HepG2 (cell line): ENCODE measurements around the gene SGSM1. TPM values are rescaled to one million over a fixed set of nuclear protein-coding genes. Genes with fewer than 3 reads are reported as not detected.
A peak's percentile ranks its signal among the peaks of the same experiment; 100 is the strongest.

Source experiments
- AHR ChIP-seq: IDR thresholded peaks from 2 replicates; pipeline ENCODE4 v1.6.1; 2018; ENCODE audit warnings: missing genetic modification reagents, missing compliant biosample characterization
- HNRNPH1 ChIP-seq: fragments of 200-400 bp; formaldehyde crosslinking; optimal IDR thresholded peaks from 2 replicates; pipeline ENCODE3; 2017; ENCODE audit warnings: mild to moderate bottlenecking, low read depth, low read length
- HOXD1 ChIP-seq: sonication (generic); formaldehyde crosslinking; IDR thresholded peaks from 2 replicates; pipeline ENCODE4 v1.5.0; 2020; ENCODE audit warnings: missing genetic modification reagents
- KLF12 ChIP-seq: sonication (generic); formaldehyde crosslinking; IDR thresholded peaks from 2 replicates; pipeline ENCODE4 v1.4.0; 2020; ENCODE audit warnings: missing genetic modification reagents, borderline replicate concordance
- MBD4 ChIP-seq: IDR thresholded peaks from 2 replicates; pipeline ENCODE4 v1.6.1; 2012; ENCODE audit warnings: low read length, inconsistent platforms, borderline replicate concordance
- NBN ChIP-seq: fragments of 450-650 bp; conservative IDR thresholded peaks from 2 replicates; pipeline ENCODE4 v1.6.1; 2017
- TBP ChIP-seq: sonication (generic); formaldehyde crosslinking; IDR thresholded peaks from 2 replicates; pipeline ENCODE4 v1.5.0; 2020; ENCODE audit warnings: missing genetic modification reagents
- TCF12 ChIP-seq, 2 experiments: fragments of 450-650 bp in 1 of 2; sonication (generic) in 1 of 2; formaldehyde crosslinking in 1 of 2; IDR thresholded peaks; 2 replicates each; pipeline versions ENCODE4 v1.6.1 to v1.8.0; 2017 to 2022; ENCODE audit warnings: antibody characterized with exemption in 1 of 2, mild to moderate bottlenecking in 1 of 2, missing genetic modification reagents in 1 of 2, moderate library complexity in 1 of 2
- UBTF ChIP-seq: sonication (generic); formaldehyde crosslinking; IDR thresholded peaks from 2 replicates; pipeline ENCODE4 v1.4.0; 2020; ENCODE audit warnings: mild to moderate bottlenecking, missing genetic modification reagents
- ZC3H13 ChIP-seq: sonication (generic); formaldehyde crosslinking; IDR thresholded peaks from 2 replicates; pipeline ENCODE4 v1.8.1; 2023; ENCODE audit warnings: mild to moderate bottlenecking, missing genetic modification reagents, moderate library complexity
- ZNF350 ChIP-seq: sonication (generic); formaldehyde crosslinking; IDR thresholded peaks from 2 replicates; pipeline ENCODE4 v1.4.0; 2020; ENCODE audit warnings: mild to moderate bottlenecking, low read depth, missing genetic modification reagents, borderline replicate concordance
- ZNF589 ChIP-seq: sonication (generic); formaldehyde crosslinking; conservative IDR thresholded peaks from 2 replicates; pipeline ENCODE4 v1.8.0; 2022; ENCODE audit warnings: mild to moderate bottlenecking, moderate library complexity, missing genetic modification reagents
- ZNF609 ChIP-seq: sonication (generic); formaldehyde crosslinking; IDR thresholded peaks from 2 replicates; pipeline ENCODE4 v1.4.0; 2020; ENCODE audit warnings: mild to moderate bottlenecking, missing genetic modification reagents, borderline replicate concordance
- ZNF883 ChIP-seq: sonication (generic); formaldehyde crosslinking; IDR thresholded peaks from 2 replicates; pipeline ENCODE4 v1.5.1; 2020; ENCODE audit warnings: mild to moderate bottlenecking, missing genetic modification reagents; ENCODE audit errors: not compliant biosample characterization
- polyA plus RNA-seq, 8 experiments: library from polyadenylated mRNA; depleted of rRNA in 3 of 8; stranded (reverse) in 7 of 8; unstranded in 1 of 8; fragments of >200 nt; fragmentation: Illumina TruSeq in 4 of 8; extraction: Trizol in 4 of 8; gene quantifications; 2 replicates each; pipeline versions ENCODE4 v1.2.1 to v1.2.3, GENCODE V29; 2011 to 2016; ENCODE audit warnings: low read depth in 4 of 8, missing spikeins in 1 of 8, mixed read lengths in 1 of 8; ENCODE audit not compliant: insufficient read depth in 1 of 8
- total RNA-seq, 5 experiments: library from RNA; depleted of rRNA; stranded (reverse); fragments of >200 nt; fragmentation: Illumina TruSeq; extraction: Trizol; gene quantifications; 2 replicates each; pipeline ENCODE4 v1.2.3, GENCODE V29; 2016; ENCODE audit warnings: low read depth in 1 of 5
- TF ChIP-seq, protein P1 (sequence below): IDR thresholded peaks from 2 replicates; pipeline ENCODE4 v1.6.1; 2018; ENCODE audit warnings: missing genetic modification reagents
- TF ChIP-seq, protein P2 (sequence below): sonication (generic); formaldehyde crosslinking; IDR thresholded peaks from 2 replicates; pipeline ENCODE4 v1.9.0; 2021; ENCODE audit warnings: missing genetic modification reagents, borderline replicate concordance
- TF ChIP-seq, protein P3 (sequence below): sonication (generic); formaldehyde crosslinking; IDR thresholded peaks from 2 replicates; pipeline ENCODE4 v1.4.0; 2020; ENCODE audit warnings: low read depth, mild to moderate bottlenecking, missing genetic modification reagents

Gene SGSM1
- total and polyA plus RNA-seq, 2 of the 13 experiments (the other 11 are each of a cell fraction or from before 2014, with no cell fraction given): 0.07 TPM; not detected in 1

GRCh38 chr22:24965822-24966626 lies 160.0 kb downstream of the SGSM1 start (continued):
- TF ChIP-seq UBTF (CRISPR knock-in tag) (no peak), HNRNPH1 (no peak), TBP (CRISPR knock-in tag) (no peak), KLF12 (CRISPR knock-in tag) (0 out of 2 replicates have a peak, but pooled peaks have one; percentile 49), MBD4 (no peak), NBN (no peak), TCF12 (IDR thresholded peaks at IDR 0.05) (no peak), TCF12 (CRISPR knock-in tag; IDR thresholded peaks at IDR 0.05) (no peak), ZNF350 (CRISPR knock-in tag) (no peak), ZNF609 (no peak; the same call in 1 of the 2 replicates), ZC3H13 (CRISPR knock-in tag) (no peak), HOXD1 (CRISPR knock-in tag) (no peak), ZNF589 (CRISPR knock-in tag) (no peak), ZNF883 (CRISPR knock-in tag) (no peak), AHR (CRISPR knock-in tag) (no peak)
- TF ChIP-seq, protein P1, sequence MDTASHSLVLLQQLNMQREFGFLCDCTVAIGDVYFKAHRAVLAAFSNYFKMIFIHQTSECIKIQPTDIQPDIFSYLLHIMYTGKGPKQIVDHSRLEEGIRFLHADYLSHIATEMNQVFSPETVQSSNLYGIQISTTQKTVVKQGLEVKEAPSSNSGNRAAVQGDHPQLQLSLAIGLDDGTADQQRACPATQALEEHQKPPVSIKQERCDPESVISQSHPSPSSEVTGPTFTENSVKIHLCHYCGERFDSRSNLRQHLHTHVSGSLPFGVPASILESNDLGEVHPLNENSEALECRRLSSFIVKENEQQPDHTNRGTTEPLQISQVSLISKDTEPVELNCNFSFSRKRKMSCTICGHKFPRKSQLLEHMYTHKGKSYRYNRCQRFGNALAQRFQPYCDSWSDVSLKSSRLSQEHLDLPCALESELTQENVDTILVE (CRISPR knock-in tag): no peak
- TF ChIP-seq, protein P2, sequence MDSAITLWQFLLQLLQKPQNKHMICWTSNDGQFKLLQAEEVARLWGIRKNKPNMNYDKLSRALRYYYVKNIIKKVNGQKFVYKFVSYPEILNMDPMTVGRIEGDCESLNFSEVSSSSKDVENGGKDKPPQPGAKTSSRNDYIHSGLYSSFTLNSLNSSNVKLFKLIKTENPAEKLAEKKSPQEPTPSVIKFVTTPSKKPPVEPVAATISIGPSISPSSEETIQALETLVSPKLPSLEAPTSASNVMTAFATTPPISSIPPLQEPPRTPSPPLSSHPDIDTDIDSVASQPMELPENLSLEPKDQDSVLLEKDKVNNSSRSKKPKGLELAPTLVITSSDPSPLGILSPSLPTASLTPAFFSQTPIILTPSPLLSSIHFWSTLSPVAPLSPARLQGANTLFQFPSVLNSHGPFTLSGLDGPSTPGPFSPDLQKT (CRISPR knock-in tag): no peak
- TF ChIP-seq, protein P3, sequence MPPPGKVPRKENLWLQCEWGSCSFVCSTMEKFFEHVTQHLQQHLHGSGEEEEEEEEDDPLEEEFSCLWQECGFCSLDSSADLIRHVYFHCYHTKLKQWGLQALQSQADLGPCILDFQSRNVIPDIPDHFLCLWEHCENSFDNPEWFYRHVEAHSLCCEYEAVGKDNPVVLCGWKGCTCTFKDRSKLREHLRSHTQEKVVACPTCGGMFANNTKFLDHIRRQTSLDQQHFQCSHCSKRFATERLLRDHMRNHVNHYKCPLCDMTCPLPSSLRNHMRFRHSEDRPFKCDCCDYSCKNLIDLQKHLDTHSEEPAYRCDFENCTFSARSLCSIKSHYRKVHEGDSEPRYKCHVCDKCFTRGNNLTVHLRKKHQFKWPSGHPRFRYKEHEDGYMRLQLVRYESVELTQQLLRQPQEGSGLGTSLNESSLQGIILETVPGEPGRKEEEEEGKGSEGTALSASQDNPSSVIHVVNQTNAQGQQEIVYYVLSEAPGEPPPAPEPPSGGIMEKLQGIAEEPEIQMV (CRISPR knock-in tag): no peak
